Daoy (cell line): ENCODE results near the gene MAP4K1. TPM values are rescaled to one million over a fixed set of nuclear protein-coding genes. Genes with fewer than 3 reads are reported as not detected.
"Not testable (repeated sequence)": the region's sequence is repeated elsewhere in the genome, so short reads cannot be mapped to it uniquely, and the experiment has no call there.

Source experiments
- DNase-seq: peaks from one replicate; pipeline ENCODE4 v3.0.0-alpha.2; 2015; ENCODE audit warnings: low read depth
- total RNA-seq: library from RNA; depleted of rRNA; stranded (reverse); fragments of >200 nt; shearing (Covaris generic); gene quantifications from 2 replicates; pipeline ENCODE4 v1.2.3, GENCODE V29; 2014

Gene MAP4K1
- total RNA-seq, 1 experiment from 2014 or later = 0.11 TPM

DNA sequence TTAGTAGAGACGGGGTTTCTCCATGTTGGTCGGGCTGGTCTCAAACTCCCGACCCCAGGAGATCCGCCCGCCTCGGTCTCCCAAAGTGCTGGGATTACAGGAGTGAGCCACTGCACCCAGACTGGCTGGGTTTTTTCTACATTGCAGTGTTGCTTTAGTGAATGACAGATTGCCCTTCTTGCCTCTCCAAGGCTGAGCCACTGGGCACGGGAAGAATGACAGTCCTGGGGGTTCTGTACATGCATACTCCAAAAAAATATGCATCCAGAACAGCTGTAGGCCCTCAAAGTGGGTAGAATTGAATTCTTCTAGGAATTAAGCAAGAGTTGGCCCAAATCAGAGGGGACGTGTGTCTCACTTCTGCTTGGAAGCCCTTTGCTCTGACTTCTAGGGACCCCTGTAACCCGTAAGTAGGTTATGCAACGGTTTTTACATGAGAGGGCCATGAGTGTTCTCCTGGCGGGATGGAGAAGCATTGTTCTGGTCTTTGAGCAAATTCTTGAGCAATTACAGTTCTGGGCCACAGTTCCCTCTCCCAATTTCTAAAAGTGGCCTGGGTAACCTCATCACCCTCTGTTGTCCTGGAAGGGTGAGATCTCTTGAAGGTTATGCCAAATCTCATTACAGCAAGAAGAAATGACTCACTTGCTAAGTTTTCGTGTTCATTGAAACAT lies 33.3 kb upstream of the MAP4K1 start:
- peak; percentile 78 for DNase-seq

DNA sequence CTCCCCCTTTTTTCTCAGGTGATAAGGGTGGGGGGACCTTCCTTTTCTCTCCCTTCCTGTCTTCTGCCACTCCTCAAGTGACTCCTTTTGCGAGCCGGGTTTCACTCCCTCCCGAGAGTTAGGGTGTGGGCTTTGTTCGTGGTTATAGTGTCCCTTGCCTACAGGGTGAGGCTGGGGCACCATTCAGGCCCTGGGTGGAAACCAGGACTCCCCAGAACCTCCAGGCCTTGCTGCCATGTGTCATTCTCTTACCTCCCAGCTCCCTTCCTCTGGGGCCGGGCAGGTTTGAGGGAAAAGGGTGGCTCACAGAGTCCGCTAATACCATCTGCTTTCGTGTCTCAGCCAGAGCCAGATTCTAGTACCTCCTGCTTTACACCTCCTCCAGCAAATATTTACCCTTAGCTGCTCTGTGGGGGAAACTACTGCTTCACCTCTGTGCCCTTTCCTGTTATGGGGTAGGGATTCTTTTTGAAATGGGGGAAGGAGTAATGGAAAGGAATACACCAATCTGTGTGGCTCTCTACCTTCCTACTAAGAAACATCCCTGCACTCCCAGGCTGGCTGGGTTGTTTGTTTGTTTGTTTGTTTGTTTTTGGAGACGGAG lies 32.5 kb upstream of the MAP4K1 start:
- peak; percentile 40 for DNase-seq

DNA sequence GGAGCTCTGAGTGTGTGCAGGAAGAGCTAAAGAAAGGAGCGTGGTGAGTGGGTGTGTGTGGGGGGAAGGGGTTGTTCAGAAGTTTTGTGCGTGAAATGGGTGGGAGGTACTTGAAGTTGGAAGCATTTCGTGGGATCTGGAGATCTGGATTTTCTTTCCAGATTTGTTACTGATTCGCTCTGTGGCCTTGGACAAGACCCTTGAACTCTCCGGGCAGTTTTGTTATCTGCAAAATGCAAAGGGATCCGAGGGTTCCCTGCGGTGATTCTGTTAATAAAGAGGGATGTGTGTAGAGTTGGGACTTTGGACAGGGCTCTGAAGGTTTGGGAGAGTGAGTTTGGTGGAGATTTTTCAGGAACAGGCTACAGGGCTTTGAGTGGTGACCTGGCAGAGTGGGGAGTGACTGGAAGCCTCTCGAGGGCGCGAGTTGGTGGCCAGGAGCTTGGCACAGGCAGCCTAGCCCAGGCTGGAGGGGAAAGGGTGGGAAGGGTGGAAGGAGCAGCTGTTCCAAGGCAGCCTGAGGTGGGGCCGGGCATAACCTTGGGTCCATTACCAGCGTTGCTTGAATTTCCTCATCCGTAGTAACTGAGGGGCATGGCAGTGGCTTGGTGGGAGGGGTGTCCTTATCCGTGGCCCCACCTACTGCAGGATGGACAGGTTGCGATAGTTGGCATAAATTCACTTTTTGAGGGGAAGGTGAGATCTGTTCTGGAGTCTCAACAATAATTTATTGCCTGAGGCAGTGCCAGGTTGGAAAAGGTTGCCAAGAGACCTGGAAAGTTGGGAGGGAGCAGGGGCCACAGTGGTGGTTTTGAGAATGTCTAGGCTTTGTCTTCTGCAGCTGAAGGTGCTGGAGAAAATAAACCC lies 31.8 kb upstream of the MAP4K1 start:
- DNase-seq = peak; percentile 53

DNA sequence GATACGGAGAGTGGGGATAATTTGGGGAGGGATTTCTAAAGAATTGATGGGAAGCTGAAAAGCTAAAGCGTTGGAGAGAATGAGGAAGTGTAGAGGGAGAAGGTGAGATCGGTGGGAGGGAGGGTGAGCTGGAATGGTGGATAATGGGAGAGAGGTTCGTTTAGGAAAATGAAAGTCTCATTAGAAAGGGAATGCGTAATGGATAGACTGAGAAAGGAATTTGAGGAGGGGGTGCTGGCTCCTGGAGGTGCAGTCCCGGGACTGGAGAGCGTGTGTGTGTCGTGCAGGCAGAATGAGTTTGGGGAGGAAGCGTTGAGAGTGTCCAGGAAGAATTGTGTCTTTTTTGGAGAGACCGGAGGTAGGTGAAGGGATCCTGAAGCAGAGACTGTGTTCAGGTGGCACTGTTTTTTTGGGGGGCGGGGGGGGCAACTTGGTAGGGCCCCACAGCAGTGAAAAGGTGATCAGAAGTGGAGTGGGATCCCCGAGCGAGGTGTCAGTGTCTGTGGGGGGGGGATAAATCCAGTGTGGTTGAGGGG lies 31.1 kb upstream of the MAP4K1 start:
- no peak for DNase-seq

DNA sequence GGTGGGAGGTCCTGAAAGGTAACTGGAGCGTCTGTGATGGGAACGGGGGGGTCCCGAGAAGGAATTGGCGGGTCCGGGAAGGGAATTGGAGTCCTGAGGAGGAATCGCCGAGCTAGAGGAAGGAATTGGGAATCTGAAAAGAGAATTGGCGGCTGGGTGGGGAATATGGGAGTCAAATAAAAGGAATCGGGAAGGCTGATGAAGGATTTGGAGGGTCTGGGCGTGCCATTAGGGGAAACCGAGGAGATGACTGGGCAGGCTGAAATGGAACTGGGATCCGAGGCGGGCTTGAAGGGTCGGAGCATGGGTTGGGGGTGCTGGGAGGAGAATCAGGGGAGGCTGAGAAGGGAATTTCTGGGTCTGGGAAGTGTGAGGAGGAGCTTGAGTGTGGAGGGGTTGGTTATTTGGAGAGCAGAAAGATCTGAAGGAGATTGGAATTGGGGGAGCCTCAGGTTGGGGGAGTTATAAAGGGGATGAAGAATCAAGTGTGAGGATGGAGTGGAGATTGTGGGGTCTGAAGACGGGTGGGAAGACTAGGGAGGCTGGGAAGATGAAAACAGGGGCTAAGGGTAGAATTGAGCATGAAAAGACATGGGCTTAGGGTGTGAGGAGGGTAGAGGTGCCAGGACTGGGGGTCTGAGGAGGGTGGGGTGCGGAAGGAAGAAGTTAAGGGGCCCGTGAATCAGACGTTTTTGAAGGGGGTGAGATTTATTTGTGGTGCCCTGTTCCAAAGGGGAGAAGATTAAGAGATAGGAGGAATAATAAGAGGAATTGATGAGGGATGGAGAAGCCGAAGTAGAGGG lies 30.4 kb upstream of the MAP4K1 start:
- DNase-seq = no peak

DNA sequence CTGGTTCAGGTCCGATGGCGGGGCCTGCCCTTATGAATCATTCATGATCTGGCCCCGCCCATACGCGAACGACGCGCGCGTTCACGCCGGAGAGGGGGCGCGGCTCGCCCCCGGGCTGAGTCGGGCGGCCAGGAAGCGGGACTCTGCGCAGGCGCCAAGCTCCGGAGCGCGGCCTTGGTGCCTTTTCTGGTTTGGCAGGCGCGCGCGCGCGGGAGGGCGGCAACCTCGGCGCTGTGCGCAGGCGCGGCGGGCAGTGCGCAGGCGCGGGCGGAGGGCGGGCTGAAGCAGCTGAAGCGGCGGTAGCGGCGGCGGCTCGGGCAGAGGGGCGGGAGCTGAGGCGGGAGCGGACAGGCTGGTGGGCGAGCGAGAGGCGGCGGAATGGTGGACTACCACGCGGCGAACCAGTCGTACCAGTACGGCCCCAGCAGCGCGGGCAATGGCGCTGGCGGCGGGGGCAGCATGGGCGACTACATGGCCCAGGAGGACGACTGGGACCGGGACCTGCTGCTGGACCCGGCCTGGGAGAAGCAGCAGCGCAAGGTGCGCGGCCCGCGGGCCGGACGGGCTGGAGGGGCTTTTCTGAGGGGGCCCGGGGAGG lies 29.7 kb upstream of the MAP4K1 start, which contains the start of gene ACTN4:
Gene ACTN4 (plus strand): TSS at position 282 of the 598 bp plus-strand sequence. CDS start 97 bp downstream, at position 379.
- DNase-seq = peak; percentile 99

DNA sequence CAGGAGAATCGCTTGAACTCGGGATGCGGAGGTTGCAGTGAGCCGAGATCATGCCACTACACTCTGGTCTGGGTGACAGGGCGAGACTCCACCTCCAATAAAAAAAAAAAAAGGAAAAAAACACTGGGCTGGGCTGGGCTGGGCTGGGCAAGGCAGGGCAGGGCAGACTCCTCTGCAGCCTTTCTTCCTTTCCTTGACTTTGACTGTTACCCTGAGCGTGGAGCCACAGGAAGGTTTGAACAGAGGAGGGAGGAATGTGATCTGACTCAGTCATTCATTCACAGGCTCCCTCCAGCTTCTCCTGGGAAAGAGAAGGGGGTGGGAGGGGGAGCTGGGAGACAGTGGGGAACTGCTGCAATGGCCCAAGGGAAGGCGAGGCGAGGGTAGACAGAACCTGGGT lies 27.0 kb upstream of the MAP4K1 start:
- DNase-seq = no peak

DNA sequence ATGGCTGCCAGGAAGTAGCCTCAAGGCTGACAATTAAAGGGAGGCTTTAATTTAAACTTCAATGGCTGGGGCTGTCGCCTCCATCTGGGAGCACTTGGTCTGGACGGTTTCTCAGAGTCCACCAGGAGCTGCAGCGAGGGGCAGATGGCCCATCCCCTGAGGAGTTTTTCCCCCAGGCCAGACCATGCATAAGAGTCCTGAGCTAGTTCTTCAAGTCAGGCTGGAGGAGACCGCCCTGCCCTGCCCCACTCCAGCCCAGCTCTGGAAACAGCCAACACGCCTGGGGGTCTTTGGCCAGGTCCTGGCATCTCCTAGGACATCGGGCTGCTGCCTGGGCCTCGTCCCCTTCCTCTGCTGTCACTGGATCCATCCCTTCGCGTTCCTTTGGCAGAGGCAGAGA lies 24.4 kb upstream of the MAP4K1 start:
- DNase-seq = no peak

DNA sequence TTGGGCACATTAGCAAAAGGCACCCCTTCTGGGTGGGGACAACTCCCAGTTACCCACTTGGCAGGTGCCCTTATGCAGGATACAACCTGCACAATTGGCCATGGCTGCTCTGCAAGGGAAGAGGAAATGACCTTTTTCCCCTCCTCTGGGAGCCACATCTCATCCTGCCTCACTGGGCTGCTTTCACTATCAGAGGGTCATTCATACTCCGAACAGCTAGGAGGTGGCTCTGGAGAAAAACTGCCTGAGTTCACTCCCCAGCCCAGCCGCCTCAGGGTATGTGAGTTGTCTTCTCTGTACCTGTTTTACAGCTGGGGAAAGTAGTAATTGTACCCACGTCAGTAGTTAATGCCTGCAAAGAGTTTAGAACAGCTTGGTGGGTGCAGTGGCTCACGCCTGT lies 22.6 kb upstream of the MAP4K1 start:
- no peak for DNase-seq

DNA sequence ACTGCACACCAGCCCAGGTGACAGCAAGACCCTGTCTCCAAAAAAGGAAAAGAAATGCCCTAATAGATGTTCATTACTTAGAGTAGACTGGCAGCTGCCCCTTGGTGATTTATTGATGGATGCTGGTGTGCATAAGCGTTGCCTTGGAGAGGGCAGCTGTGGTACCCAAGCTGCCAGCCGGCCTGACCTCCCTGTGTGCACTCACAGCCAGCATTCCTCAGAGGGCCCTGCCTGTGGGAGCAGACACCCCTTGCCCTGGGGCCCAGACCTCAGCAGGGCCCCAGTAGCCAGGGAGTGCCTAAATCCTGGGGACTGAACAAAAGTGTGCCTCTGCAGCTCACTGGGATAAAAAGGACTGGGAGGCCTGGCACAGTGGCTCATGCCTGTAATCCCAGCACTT lies 21.9 kb upstream of the MAP4K1 start:
- DNase-seq = no peak

DNA sequence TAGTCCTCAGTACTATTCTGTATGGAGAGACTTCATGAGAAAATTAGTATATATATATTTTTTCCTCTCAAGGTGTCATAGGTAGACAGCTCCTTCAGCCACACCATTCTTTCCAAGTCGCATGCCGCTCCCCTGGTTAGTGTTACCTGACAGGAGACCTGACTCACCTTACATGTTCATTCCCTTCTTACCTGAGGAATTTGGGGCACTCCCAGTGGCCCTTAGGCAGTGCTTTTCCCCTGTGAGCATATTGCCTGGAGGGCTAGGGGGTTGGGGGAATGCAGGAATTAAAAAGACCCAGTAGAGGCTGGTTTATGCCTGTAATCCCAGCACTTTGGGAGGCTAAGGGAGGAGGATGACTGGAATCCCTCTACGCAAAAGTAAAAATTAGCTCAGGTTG lies 20.7 kb upstream of the MAP4K1 start:
- DNase-seq = no peak

DNA sequence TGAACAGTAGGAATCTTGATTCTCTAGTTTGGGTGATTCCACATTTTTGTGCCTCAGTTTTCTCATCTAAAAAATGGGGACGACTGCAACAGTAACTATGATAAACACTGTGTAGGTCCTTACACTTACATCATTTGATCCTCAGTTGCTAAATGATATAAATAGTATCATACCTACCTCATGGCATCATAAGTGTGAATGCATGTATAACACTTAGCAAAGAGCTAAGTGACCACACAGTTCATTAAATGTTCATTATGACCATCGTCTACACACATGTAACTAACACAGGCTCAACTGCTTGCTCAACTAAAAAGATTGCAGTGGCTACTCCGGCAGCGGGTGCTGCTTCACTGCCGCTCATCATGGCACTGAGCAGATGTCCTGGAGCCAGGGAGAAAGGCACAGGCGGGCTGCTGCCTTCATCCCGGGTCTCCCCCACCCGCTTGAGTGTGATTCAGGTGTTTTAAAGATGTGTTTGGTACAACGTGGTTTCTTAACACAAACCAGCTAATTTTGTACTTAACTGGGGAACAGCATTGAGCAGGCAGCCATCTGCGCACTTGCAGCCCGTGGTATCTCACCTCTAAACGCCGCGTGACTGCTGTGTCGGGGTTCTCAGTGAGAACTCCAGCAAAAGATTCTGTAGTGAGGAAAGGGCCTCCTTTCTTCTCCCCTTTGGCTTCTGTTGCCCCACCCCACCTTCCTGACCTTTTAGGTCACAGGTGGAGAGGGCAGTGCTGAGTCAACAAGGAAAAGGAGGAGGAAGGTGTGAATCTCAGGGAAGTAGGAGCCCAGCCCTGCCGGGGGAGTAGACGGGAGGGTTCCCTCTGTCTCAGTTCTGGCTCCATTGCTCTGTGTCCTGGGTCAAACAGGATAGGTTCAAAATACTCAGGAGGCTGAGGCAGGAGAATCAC lies 18.0 kb upstream of the MAP4K1 start:
- no peak for DNase-seq

DNA sequence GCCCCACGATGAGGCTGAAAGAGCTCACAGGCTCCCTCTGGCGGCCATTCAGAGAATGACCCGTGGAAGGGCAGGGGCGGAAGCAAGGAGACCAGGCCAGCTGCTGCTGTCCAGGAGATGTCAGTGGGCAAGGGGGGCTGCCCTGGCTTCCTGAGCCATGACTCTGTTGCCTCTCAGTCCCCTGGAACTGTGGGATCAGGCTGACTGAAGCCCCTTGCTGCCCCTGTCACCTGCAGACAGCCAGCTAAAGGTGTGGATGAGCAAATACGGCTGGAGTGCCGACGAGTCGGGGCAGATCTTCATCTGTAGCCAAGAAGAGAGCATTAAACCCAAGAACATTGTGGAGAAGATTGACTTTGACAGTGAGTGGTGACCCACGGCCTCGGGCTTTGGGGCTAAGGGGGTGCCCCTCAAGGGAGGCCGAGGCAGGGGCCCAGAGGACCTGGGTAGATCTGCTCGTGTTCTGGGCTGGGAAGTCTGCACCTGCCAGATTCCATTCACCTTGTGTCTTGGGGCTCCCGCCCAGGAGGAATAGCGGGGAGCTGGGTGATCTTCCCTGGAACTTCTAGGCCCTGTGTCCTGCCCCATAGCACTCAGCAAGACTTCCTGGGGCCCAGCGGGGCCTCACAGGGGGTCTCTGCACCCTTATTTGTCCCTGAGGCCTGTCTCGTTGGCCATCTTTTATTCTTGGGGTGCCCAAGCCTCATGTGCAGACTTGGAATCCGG lies 17.2 kb upstream of the MAP4K1 start:
- peak; percentile 67 for DNase-seq

DNA sequence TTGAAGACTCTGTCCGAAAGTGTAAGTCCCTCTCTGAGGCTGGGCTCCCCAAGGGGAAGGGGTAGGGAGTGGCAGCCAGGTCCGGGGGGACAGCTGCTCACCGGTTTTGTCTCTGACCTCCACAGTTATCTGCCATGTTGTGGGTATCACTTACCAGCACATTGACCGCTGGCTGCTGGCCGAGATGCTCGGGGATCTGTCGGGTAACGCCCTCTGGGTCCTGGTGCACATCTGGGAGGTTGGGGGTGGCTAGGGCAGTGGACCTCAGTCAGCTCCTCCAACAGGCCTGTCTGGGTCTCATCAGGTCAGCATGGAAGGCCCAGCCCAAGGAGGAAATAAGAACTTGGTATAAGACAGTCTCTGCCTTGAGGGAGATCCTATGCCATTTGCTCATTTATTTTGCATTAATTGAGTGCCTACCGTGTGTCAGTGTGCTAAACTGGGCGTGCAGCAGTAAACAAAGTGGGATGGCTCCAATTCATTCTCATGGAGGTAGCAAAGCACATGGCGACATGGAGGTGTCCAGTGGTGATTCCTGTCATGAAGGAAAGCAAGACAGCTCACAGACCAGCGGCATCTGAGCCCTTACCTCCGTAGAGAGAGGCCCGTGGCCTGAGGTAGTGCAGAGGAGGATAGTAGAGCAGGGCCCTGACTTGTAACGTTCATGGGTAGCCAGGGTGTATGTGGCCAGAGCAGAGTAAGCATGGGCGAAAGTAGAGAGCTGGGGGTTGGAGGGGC lies 14.9 kb upstream of the MAP4K1 start:
- DNase-seq = no peak

DNA sequence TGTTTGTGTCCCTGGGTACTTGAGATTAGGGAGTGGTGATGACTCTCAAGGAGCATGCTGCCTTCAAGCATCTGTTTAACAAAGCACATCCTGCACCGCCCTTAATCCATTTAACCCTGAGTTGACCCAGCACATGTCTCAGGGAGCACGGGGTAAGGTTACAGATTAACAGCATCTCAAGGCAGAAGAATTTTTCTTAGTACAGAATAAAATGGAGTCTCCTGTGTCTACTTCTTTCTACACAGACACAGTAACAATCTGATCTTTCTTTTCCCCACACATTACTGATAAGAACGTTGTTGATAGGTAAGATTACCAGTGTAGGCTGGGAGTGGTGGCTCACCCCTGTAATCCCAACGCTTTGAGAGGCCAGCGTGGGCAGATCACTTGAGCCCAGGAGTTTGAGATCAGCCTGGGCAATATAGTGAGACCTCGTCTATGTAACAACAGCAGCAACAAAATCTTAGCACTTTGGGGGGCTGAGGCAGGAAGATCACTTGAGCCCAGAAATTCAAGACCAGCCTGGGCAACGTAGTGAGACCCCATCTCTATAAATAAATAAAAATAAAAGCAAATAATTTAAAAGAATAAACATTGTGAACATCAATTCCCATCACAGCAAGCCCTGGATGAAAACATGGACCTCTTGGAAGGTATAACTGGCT lies 14.2 kb upstream of the MAP4K1 start:
- not testable (repeated sequence) for DNase-seq

DNA sequence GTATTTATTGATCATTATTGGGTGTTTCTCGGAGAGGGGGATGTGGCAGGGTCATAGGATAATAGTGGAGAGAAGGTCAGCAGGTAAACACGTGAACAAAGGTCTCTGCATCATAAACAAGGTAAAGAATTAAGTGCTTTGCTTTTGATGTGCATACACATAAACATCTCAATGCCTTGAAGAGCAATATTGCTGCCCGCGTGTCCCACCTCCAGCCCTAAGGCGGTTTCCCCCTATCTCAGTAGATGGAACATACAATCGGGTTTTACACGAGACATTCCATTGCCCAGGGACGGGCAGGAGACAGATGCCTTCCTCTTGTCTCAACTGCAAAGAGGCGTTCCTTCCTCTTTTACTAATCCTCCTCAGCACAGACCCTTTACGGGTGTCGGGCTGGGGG lies 13.5 kb upstream of the MAP4K1 start:
- not testable (repeated sequence) for DNase-seq

DNA sequence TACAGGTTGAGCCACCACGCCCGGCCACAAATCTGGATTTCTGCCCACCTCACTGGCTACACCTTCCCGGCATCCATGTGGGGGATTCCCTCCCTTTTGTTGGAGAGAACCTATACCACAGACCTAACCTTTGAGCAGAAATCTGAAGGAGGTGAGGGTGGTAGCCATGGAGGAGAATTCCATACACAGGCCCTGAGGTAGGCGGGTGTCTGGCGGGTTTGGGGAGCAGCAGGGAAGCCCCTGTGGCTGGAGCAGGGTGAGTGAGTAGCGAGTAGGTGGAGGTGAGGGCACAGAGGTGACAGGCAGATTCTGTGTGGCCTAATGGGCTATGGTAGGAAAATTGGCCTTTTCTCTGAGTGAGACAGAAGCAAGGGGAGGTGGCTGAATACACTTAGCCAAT lies 11.8 kb upstream of the MAP4K1 start:
- DNase-seq = no peak

DNA sequence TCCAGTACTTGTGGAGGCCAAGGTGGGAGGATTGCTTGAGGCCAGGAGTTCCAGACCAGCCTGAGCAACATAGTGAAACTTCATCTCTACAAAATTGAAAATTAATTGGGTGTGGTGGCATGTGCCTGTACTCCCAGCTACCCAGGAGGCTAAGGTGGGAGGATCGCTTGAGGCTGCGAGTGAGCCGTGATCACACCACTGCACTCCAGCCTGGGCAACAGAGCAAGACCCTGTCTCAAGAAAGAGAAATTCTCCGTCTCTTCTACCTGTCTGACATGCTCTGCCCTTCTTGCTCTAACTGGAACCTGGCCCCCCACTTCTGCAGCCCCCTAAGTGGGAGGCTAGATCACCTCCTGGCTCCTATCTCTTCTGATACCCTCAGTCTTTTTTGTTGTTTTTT lies 8.6 kb upstream of the MAP4K1 start:
- DNase-seq = no peak
